Gastroesophageal sphincter (tissue), 3 donors: ENCODE measurements around the gene PALMD.

Source experiments
- POLR2A ChIP-seq, 2 donors: fragments of 450-650 bp; IDR thresholded peaks; one replicate each; pipeline ENCODE4 v1.6.1; 2017; ENCODE audit warnings: antibody characterized with exemption in 2 of 2, mild to moderate bottlenecking in 2 of 2, moderate library complexity in 1 of 2
- POLR2AphosphoS5 ChIP-seq: sonication (generic); formaldehyde crosslinking; IDR thresholded peaks from one replicate; pipeline ENCODE4 v1.6.1; 2017; ENCODE audit warnings: antibody characterized with exemption
- TF ChIP-seq, protein P1 (sequence below), 4 experiments: fragments of 200-600 bp in 2 of 4; fragments of 450-650 bp in 2 of 4; sonication (generic) in 1 of 4; IDR thresholded peaks; one replicate each; pipeline ENCODE4 v1.5.1; 2017 to 2019; ENCODE audit warnings: antibody characterized with exemption in 4 of 4, mild to moderate bottlenecking in 2 of 4, moderate library complexity in 2 of 4

DNA sequence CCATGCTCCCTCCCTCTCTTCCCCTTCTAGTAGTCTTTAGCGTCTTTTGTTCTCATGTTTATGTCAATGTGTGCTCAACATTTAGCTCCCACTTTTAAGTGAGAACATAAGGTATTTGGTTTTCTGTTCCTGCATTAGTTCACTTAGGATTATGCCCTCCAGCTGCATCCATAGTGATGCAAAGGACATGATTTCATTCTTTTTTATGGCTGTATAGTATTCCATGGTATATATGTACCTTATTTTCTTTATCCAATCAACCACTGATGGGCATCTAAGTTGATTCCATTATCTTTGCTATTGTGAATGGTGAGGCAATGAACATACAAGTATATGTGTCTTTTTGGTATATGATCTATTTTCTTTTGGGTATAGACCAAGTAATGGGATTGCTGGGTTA, 38.3 kb upstream of the PALMD start:
- TF ChIP-seq POLR2A (IDR thresholded peaks at IDR 0.05) (no peak), POLR2AphosphoS5 (no peak)
- TF ChIP-seq, protein P1, sequence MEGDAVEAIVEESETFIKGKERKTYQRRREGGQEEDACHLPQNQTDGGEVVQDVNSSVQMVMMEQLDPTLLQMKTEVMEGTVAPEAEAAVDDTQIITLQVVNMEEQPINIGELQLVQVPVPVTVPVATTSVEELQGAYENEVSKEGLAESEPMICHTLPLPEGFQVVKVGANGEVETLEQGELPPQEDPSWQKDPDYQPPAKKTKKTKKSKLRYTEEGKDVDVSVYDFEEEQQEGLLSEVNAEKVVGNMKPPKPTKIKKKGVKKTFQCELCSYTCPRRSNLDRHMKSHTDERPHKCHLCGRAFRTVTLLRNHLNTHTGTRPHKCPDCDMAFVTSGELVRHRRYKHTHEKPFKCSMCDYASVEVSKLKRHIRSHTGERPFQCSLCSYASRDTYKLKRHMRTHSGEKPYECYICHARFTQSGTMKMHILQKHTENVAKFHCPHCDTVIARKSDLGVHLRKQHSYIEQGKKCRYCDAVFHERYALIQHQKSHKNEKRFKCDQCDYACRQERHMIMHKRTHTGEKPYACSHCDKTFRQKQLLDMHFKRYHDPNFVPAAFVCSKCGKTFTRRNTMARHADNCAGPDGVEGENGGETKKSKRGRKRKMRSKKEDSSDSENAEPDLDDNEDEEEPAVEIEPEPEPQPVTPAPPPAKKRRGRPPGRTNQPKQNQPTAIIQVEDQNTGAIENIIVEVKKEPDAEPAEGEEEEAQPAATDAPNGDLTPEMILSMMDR (IDR thresholded peaks at IDR 0.05), result no peak
